CD14-positive monocyte (primary cell): ENCODE measurements around the gene SIAH1. TPM values are rescaled to one million over a fixed set of nuclear protein-coding genes. Genes with fewer than 3 reads are reported as not detected.

ENCODE experiments used
- DNase-seq, 3 donors: peaks; one replicate each; pipeline ENCODE4 v3.0.0-alpha.2; 2011 to 2022
- H2AFZ ChIP-seq: 2 replicates; pipeline ENCODE4 v1.6.0; 2012; ENCODE audit warnings: mild to moderate bottlenecking, low read depth, low read length, inconsistent platforms; ENCODE audit not compliant: insufficient read depth, poor library complexity, severe bottlenecking
- H3K27ac ChIP-seq, 2 donors: 1 replicate in 1 of 2; 2 replicates in 1 of 2; pipeline ENCODE4 v1.5.1; 2012 to 2013; ENCODE audit warnings: low read length in 2 of 2, control low read depth in 1 of 2, inconsistent platforms in 1 of 2, low read depth in 1 of 2, mild to moderate bottlenecking in 1 of 2
- H3K27me3 ChIP-seq, 2 donors: one replicate each; pipeline versions ENCODE4 v1.6.0 to v1.6.1; 2011 to 2013; ENCODE audit warnings: low read length in 2 of 2; ENCODE audit not compliant: control insufficient read depth in 2 of 2, insufficient read depth in 2 of 2
- H3K36me3 ChIP-seq, 2 donors: replicated peaks in 1 of 2; 1 replicate in 1 of 2; 2 replicates in 1 of 2; pipeline versions ENCODE4 v1.5.1 to v1.6.1; 2012 to 2013; ENCODE audit warnings: low read length in 2 of 2, control low read depth in 1 of 2, inconsistent platforms in 1 of 2, mild to moderate bottlenecking in 1 of 2; ENCODE audit not compliant: insufficient read depth in 2 of 2, control insufficient read depth in 1 of 2
- H3K4me1 ChIP-seq, 2 donors: 1 replicate in 1 of 2; 2 replicates in 1 of 2; pipeline versions ENCODE4 v1.5.1 to v1.6.1; 2012 to 2013; ENCODE audit warnings: low read length in 2 of 2, control low read depth in 1 of 2, inconsistent platforms in 1 of 2, mild to moderate bottlenecking in 1 of 2, moderate library complexity in 1 of 2; ENCODE audit not compliant: insufficient read depth in 2 of 2, control insufficient read depth in 1 of 2
- H3K4me2 ChIP-seq: replicated peaks from 2 replicates; pipeline ENCODE3; 2012; ENCODE audit warnings: low read length, moderate library complexity, mild to moderate bottlenecking; ENCODE audit not compliant: poor library complexity, severe bottlenecking; ENCODE audit errors: extremely low read depth
- H3K4me3 ChIP-seq, 3 experiments: fragments of 200-600 bp in 1 of 3; sonication (generic) in 1 of 3; replicated peaks in 1 of 3; 1 replicate in 2 of 3; 2 replicates in 1 of 3; pipeline ENCODE4 v1.5.1; 2011 to 2013; ENCODE audit warnings: low read length in 3 of 3, mild to moderate bottlenecking in 3 of 3, control low read depth in 2 of 3, low read depth in 2 of 3, inconsistent platforms in 1 of 3, moderate library complexity in 1 of 3
- H3K79me2 ChIP-seq: 2 replicates; pipeline ENCODE4 v1.6.0; 2012; ENCODE audit warnings: mild to moderate bottlenecking, control low read depth, inconsistent platforms, low read length, moderate library complexity; ENCODE audit not compliant: insufficient read depth
- H3K9ac ChIP-seq: 2 replicates; pipeline ENCODE4 v1.6.0; 2017; ENCODE audit warnings: low read length, mild to moderate bottlenecking; ENCODE audit not compliant: insufficient read depth, poor library complexity, severe bottlenecking
- H3K9me3 ChIP-seq, 2 donors: replicated peaks in 1 of 2; 1 replicate in 1 of 2; 2 replicates in 1 of 2; pipeline versions ENCODE4 v1.5.1 to v1.6.1; 2012 to 2013; ENCODE audit warnings: low read length in 2 of 2, control low read depth in 1 of 2; ENCODE audit not compliant: control insufficient read depth in 1 of 2, insufficient read depth in 1 of 2
- H4K20me1 ChIP-seq: 2 replicates; pipeline ENCODE4 v1.6.0; 2012; ENCODE audit warnings: mild to moderate bottlenecking, low read length, control low read depth, moderate library complexity; ENCODE audit not compliant: insufficient read depth
- H3K27ac Mint-ChIP-seq, 7 donors: one replicate each; pipeline ENCODE4 v1.8.0; 2020; ENCODE audit warnings: mild to moderate bottlenecking in 7 of 7, mixed read lengths in 7 of 7, moderate library complexity in 6 of 7, inconsistent platforms in 2 of 7
- H3K27me3 Mint-ChIP-seq, 3 donors: one replicate each; pipeline ENCODE4 v1.8.0; 2021 to 2022; ENCODE audit warnings: low read depth in 3 of 3, mild to moderate bottlenecking in 3 of 3, mixed read lengths in 3 of 3, moderate library complexity in 3 of 3, inconsistent platforms in 1 of 3
- H3K36me3 Mint-ChIP-seq, 2 donors: one replicate each; pipeline ENCODE4 v1.8.0; 2020; ENCODE audit warnings: mixed read lengths in 2 of 2, inconsistent platforms in 1 of 2, mild to moderate bottlenecking in 1 of 2
- H3K4me1 Mint-ChIP-seq: one replicate; pipeline ENCODE4 v1.8.0; 2020; ENCODE audit warnings: mild to moderate bottlenecking, mixed read lengths
- H3K4me3 Mint-ChIP-seq, 2 donors: one replicate each; pipeline ENCODE4 v1.8.0; 2020; ENCODE audit warnings: mild to moderate bottlenecking in 2 of 2, mixed read lengths in 2 of 2, moderate library complexity in 1 of 2
- H3K9me3 Mint-ChIP-seq, 7 donors: one replicate each; pipeline ENCODE4 v1.8.0; 2020 to 2022; ENCODE audit warnings: mixed read lengths in 7 of 7, mild to moderate bottlenecking in 6 of 7, moderate library complexity in 6 of 7, inconsistent platforms in 2 of 7
- CTCF ChIP-seq: fragments of 200-600 bp; IDR thresholded peaks from one replicate; pipeline ENCODE4 v1.8.0; 2022; ENCODE audit warnings: antibody characterized with exemption, mild to moderate bottlenecking
- WGBS: methylation state at CpG from one replicate; pipeline ENCODE4 v1.1.5; 2013; ENCODE audit warnings: missing lambda C conversion rate; ENCODE audit not compliant: insufficient coverage; 5-methylcytosine and 5-hydroxymethylcytosine counted together
- intact Hi-C, 2 donors: fragments of 100-400 bp; cut with micrococcal nuclease; formaldehyde crosslinking; loops; one replicate each; pipeline versions ENCODE4 v1.15.0 to v1.15.1; 2023
- polyA plus RNA-seq, 3 donors: library from polyadenylated mRNA; depleted of rRNA in 1 of 3; unstranded in 2 of 3; stranded (reverse) in 1 of 3; fragments of 300-500 nt in 2 of 3; fragments of >200 nt in 1 of 3; fragmentation: Illumina TruSeq in 2 of 3; gene quantifications; 1 replicate in 2 of 3; 2 replicates in 1 of 3; pipeline ENCODE4 v1.2.3, GENCODE V29; 2012 to 2021

The SIAH1 gene
- polyA plus RNA-seq, 3 donors, result 4.9 to 11.8 (median 5.6) TPM

- H3K36me3 Mint-ChIP-seq, result peaks cover 30 to 42% of the 10 kb centered on the region in 2 donors
- H3K4me1 Mint-ChIP-seq, result peaks cover 27% of the 10 kb centered on the region
- intact Hi-C loops, result no loop called here
- Histone ChIP-seq H3K79me2 (no peaks in the 10 kb centered on the region), H3K27me3 (no peaks in the 10 kb centered on the region), H3K9ac (no peak overlapping the region), H2AFZ (no peak overlapping the region), H4K20me1 (no peaks in the 10 kb centered on the region), H3K9me3 (no peaks in the 10 kb centered on the region), H3K4me3 (peak overlapping the region in 2 of 3 experiments; percentile 22 to 53), H3K4me2 (peak overlapping the region; percentile 53), H3K4me1 (peaks cover 25 to 26% of the 10 kb centered on the region in 2 donors), H3K36me3 (peaks cover 13 to 39% of the 10 kb centered on the region in 2 donors), H3K27ac (peak overlapping the region; percentile 3 to 72)
- H3K9me3 Mint-ChIP-seq, result no peaks in the 10 kb centered on the region
- peak; percentile 30 to 56 (median 52) for DNase-seq
- WGBS, result 0% methylated on average over 2 of the region's 4 CpGs
- H3K27me3 Mint-ChIP-seq, result no peaks in the 10 kb centered on the region
- H3K4me3 Mint-ChIP-seq, result peak overlapping the region; percentile 49 to 52
- peak overlapping the region; percentile 62 to 93 (median 88) for H3K27ac Mint-ChIP-seq
- TF ChIP-seq CTCF, result no peak
Observed at GRCh38 chr16:48318630-48319029, 66.6 kb downstream of the SIAH1 start.

GRCh38 chr16:48317614-48318315 is 67.4 kb downstream of the SIAH1 start:
- Histone ChIP-seq H3K4me2 (peak overlapping the region; percentile 53), H3K9ac (peak overlapping the region; percentile 7), H3K4me3 (peak overlapping the region in 1 of 3 experiments; percentile 53), H3K79me2 (no peaks in the 10 kb centered on the region), H2AFZ (no peak overlapping the region), H3K4me1 (peaks cover 25 to 26% of the 10 kb centered on the region in 2 donors), H4K20me1 (no peaks in the 10 kb centered on the region), H3K27me3 (no peaks in the 10 kb centered on the region), H3K9me3 (no peaks in the 10 kb centered on the region), H3K27ac (peak overlapping the region; percentile 3 to 72), H3K36me3 (peaks cover 9 to 39% of the 10 kb centered on the region in 2 donors)
- peaks cover 0 to 8% (median 0%) of the 10 kb centered on the region in 7 donors for H3K9me3 Mint-ChIP-seq
- H3K27ac Mint-ChIP-seq, result peak overlapping the region; percentile 80 to 93 (median 90)
- peaks cover 27% of the 10 kb centered on the region for H3K4me1 Mint-ChIP-seq
- WGBS, result no CpG with 5 or more reads among the region's 2 CpGs
- TF ChIP-seq CTCF, result no peak
- peak; percentile 67 to 83 (median 78) for DNase-seq
- intact Hi-C loops, result no loop called here
- H3K27me3 Mint-ChIP-seq, result no peaks in the 10 kb centered on the region
- H3K4me3 Mint-ChIP-seq, result peak overlapping the region in 1 of 2 donors; percentile 48
- H3K36me3 Mint-ChIP-seq, result peaks cover 35 to 48% of the 10 kb centered on the region in 2 donors
